Fibroblast of lung (primary cell): ENCODE measurements around the gene DNM3. TPM values are rescaled to one million over a fixed set of nuclear protein-coding genes. Genes with fewer than 3 reads are reported as not detected.
A peak's percentile ranks its signal among the peaks of the same experiment; 100 is the strongest.

ENCODE experiments used
- DNase-seq, 2 donors: peaks; one replicate each; pipeline versions ENCODE4 v3.0.0 to v3.0.0-alpha.2; 2010; ENCODE audit warnings: low read depth in 2 of 2
- H2AFZ ChIP-seq: 2 replicates; pipeline ENCODE4 v1.5.1; 2012; ENCODE audit warnings: low read length, control low read depth, inconsistent platforms
- H3K27ac ChIP-seq: 2 replicates; pipeline ENCODE4 v1.5.1; 2011; ENCODE audit warnings: low read length, control low read depth; ENCODE audit not compliant: insufficient read depth
- H3K27me3 ChIP-seq: 2 replicates; pipeline ENCODE4 v1.5.1; 2011; ENCODE audit warnings: mild to moderate bottlenecking, low read length; ENCODE audit not compliant: control insufficient read depth, insufficient read depth
- H3K36me3 ChIP-seq: 2 replicates; pipeline ENCODE4 v1.5.1; 2011; ENCODE audit warnings: low read length; ENCODE audit not compliant: control insufficient read depth, insufficient read depth
- H3K4me1 ChIP-seq: 2 replicates; pipeline ENCODE4 v1.5.1; 2011; ENCODE audit warnings: low read length; ENCODE audit not compliant: control insufficient read depth, insufficient read depth; ENCODE audit errors: extremely low read depth
- H3K4me2 ChIP-seq: 2 replicates; pipeline ENCODE4 v1.5.1; 2011; ENCODE audit warnings: low read length, control low read depth; ENCODE audit not compliant: insufficient read depth; ENCODE audit errors: extremely low read depth
- H3K4me3 ChIP-seq, 4 experiments: fragments of 200-600 bp in 1 of 4; sonication (generic) in 1 of 4; replicated peaks in 1 of 4; 2 replicates each; pipeline ENCODE4 v1.5.1; 2011 to 2016; ENCODE audit warnings: low read length in 4 of 4, low read depth in 3 of 4, mild to moderate bottlenecking in 3 of 4, control low read depth in 2 of 4, inconsistent platforms in 1 of 4, mixed read lengths in 1 of 4; ENCODE audit not compliant: insufficient read depth in 1 of 4; ENCODE audit errors: control extremely low read depth in 1 of 4
- H3K79me2 ChIP-seq: 2 replicates; pipeline ENCODE4 v1.5.1; 2012; ENCODE audit warnings: mild to moderate bottlenecking, low read length, inconsistent platforms; ENCODE audit not compliant: control insufficient read depth, insufficient read depth
- H3K9ac ChIP-seq: 2 replicates; pipeline ENCODE4 v1.5.1; 2011; ENCODE audit warnings: mild to moderate bottlenecking, low read length, control low read depth; ENCODE audit not compliant: insufficient read depth
- H3K9me3 ChIP-seq: 2 replicates; pipeline ENCODE4 v1.5.1; 2012; ENCODE audit warnings: low read depth, low read length; ENCODE audit not compliant: control insufficient read depth, insufficient read depth
- H4K20me1 ChIP-seq: 2 replicates; pipeline ENCODE4 v1.5.1; 2011; ENCODE audit warnings: low read length; ENCODE audit not compliant: control insufficient read depth, insufficient read depth; ENCODE audit errors: extremely low read depth
- CTCF ChIP-seq, 2 donors: IDR thresholded peaks in 1 of 2; conservative IDR thresholded peaks in 1 of 2; 1 replicate in 1 of 2; 2 replicates in 1 of 2; pipeline ENCODE4 v1.5.1; 2011 to 2012; ENCODE audit warnings: low read length in 2 of 2, control low read depth in 1 of 2, inconsistent platforms in 1 of 2, low read depth in 1 of 2, mild to moderate bottlenecking in 1 of 2
- EZH2 ChIP-seq: IDR thresholded peaks from 2 replicates; pipeline ENCODE4 v1.5.1; 2012; ENCODE audit warnings: low read length, control low read depth, mild to moderate bottlenecking; ENCODE audit errors: missing control alignments
- polyA plus RNA-seq, 2 donors: library from polyadenylated mRNA; depleted of rRNA in 1 of 2; stranded (reverse) in 1 of 2; unstranded in 1 of 2; fragments of >200 nt; gene quantifications; 2 replicates each; pipeline ENCODE4 v1.2.1, GENCODE V29; 2011 to 2012; ENCODE audit warnings: missing spikeins in 1 of 2
- total RNA-seq: library from RNA; depleted of rRNA; stranded (reverse); fragments of >200 nt; gene quantifications from 2 replicates; pipeline ENCODE4 v1.2.1, GENCODE V29; 2014

DNM3 gene
- total and polyA plus RNA-seq, 2 donors (not counting 1 experiment from before 2014, with no cell fraction given): 1.6 to 3.6 TPM

DNA sequence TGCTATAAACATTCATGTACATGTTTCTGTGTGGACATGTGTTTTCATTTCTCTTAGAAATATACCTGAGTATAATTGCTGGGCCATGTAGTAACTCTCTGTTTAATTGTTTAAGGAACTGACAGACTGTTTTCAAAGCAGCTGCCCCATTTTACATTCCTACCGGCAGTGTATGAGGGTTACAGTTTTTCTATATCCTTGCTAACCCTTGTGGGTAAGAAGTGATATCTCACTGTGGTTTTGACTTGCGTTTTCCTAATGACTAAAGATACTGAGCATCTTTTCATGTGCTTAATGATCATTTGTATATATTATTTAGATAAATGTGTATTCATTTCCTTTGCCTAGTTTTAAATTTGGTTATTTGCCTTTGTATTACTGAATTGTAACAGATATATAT lies 81.7 kb downstream of the DNM3 start:
- H3K79me2 ChIP-seq: no peaks in the 10 kb centered on the region
- H3K27ac ChIP-seq: no peak overlapping the region
- H3K4me1 ChIP-seq: no peaks in the 10 kb centered on the region
- no peaks in the 10 kb centered on the region for H3K9me3 ChIP-seq
- no peak for DNase-seq
- no peaks in the 10 kb centered on the region for H4K20me1 ChIP-seq
- no peak overlapping the region for H3K4me2 ChIP-seq
- TF ChIP-seq CTCF (conservative IDR thresholded peaks at IDR 0.05 in 1 of 2, IDR thresholded peaks at IDR 0.05 in 1 of 2; ENCODE audit: low read depth in 1 of 2, low read length in 2 of 2): no peak
- H3K27me3 ChIP-seq: no peaks in the 10 kb centered on the region
- H3K9ac ChIP-seq: no peak overlapping the region
- H2AFZ ChIP-seq: no peak overlapping the region
- H3K4me3 ChIP-seq: no peak overlapping the region
- no peaks in the 10 kb centered on the region for H3K36me3 ChIP-seq

DNA sequence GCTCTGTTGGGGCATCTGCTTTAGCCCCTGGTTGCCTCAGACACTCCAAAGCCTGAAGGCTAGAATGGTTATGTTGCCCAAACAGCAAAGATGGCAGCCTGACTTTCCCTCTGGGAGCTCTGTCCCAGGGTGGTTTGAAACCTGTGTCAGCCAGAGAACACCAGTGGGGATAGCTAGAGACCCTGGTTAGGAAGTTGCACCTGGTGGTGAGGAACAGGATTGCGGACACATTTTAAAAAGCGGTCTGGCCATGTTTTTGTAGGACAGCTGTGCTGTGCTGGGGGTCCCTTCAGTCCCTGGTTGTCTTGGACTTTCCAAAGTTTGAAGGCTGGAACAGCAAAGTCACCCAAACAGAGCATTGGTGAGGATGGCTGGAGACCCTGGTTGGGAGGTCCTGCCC lies 87.8 kb downstream of the DNM3 start:
- Histone ChIP-seq H4K20me1 (no peaks in the 10 kb centered on the region), H3K27ac (no peak overlapping the region), H3K9ac (no peak overlapping the region), H3K4me2 (no peak overlapping the region), H3K79me2 (no peaks in the 10 kb centered on the region), H2AFZ (no peak overlapping the region), H3K27me3 (peaks cover 2% of the 10 kb centered on the region), H3K4me3 (no peak overlapping the region), H3K9me3 (no peaks in the 10 kb centered on the region), H3K4me1 (no peaks in the 10 kb centered on the region), H3K36me3 (no peaks in the 10 kb centered on the region)
- no peak for DNase-seq
- TF ChIP-seq CTCF (conservative IDR thresholded peaks at IDR 0.05 in 1 of 2, IDR thresholded peaks at IDR 0.05 in 1 of 2; ENCODE audit: low read depth in 1 of 2, low read length in 2 of 2) (peak in 1 of 2 donors; percentile 35), EZH2 (no peak)

DNA sequence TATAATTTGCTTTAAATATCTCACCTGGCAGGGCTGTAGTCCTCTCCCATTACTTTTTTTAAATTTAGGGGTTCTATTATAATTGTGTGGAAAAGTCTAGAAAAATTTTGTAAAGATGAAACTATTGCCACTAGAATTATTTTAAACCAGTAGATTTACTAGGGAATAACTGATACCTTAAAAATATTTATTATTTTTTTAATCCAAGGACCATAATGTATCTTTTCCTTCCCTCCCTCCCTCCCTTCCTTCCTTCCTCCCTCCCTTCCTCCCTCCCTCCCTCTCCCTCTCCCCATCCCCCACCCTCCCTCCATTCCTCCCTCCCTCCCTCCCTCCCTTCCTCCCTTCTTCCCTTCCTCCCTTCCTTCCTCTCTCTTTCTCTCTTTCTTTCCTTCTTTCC lies 90.5 kb downstream of the DNM3 start:
- Histone ChIP-seq H3K36me3 (no peaks in the 10 kb centered on the region), H4K20me1 (no peaks in the 10 kb centered on the region), H3K9ac (no peak overlapping the region), H3K4me2 (no peak overlapping the region), H3K79me2 (no peaks in the 10 kb centered on the region), H3K9me3 (no peaks in the 10 kb centered on the region), H2AFZ (no peak overlapping the region), H3K27me3 (peaks cover 2% of the 10 kb centered on the region), H3K4me1 (no peaks in the 10 kb centered on the region), H3K4me3 (no peak overlapping the region), H3K27ac (no peak overlapping the region)
- no peak for TF ChIP-seq CTCF (conservative IDR thresholded peaks at IDR 0.05 in 1 of 2, IDR thresholded peaks at IDR 0.05 in 1 of 2; ENCODE audit: low read depth in 1 of 2, low read length in 2 of 2)
- TF ChIP-seq EZH2: no peak
- no peak for DNase-seq
